KOPT-K1 (cell line): ENCODE measurements around the gene NFATC4.

Experiments used
- H3K27ac ChIP-seq: fragments of 200-600 bp; sonication (generic); 2 replicates; pipeline ENCODE4 v1.5.1; 2016; ENCODE audit warnings: antibody characterized with exemption, mild to moderate bottlenecking, low read depth, low read length; ENCODE audit not compliant: poor library complexity, severe bottlenecking
- H3K36me3 ChIP-seq: fragments of 200-600 bp; sonication (generic); 2 replicates; pipeline ENCODE4 v1.5.1; 2017; ENCODE audit warnings: antibody characterized with exemption, mild to moderate bottlenecking, low read length, moderate library complexity; ENCODE audit not compliant: insufficient read depth
- H3K9me3 ChIP-seq: fragments of 200-600 bp; sonication (generic); 2 replicates; pipeline ENCODE4 v1.5.1; 2017; ENCODE audit warnings: antibody characterized with exemption, low read length, mild to moderate bottlenecking; ENCODE audit not compliant: insufficient read depth, poor library complexity, severe bottlenecking

Gene NFATC4

DNA sequence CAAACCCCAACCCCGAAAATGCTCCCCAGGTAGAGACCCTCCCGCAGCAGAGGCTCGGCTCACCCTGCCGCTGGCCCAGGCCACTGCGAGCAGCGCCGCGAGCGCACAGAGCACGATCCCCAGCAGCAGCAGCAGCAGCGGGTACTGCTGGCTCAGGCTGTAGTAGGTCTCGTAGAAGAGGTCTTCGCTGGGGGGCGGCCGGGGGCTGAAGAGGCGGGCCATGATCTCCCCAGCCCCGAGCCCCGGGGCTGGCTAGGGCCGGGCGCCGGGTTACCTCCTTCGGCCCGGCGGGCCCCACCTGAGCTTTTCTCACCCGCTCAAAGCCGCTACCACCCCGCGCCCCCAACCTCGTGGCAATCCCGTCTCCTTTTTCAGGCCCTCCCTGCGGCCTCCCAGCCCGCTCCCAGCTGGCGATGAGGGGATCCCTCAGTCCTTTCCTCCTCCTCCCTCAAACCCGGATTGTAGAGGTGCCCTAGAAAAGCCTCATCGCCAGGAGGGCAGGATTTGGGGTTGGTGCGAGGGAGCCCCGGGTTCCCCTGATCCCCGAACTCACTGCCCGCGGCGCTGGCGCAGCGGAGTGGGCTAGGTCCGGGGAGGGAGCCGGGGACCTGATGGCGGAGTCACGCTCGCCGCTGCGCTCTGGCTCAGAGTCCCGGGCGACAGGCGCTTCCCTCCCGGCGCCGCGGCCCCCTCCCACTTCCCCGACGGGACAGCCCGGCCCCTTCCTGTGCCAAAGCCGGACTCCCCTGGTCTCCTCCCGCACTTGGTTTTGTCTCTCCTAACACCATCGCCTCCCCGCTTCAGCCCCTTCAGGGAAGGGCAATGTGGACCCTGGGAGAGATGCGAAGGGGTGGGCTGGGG, 33.3 kb upstream of the NFATC4 start, which contains the start of gene ADCY4:
Gene ADCY4 (minus strand): TSS at position 641 of the 861 bp plus-strand sequence. CDS start 419 bp downstream, at position 222.
- H3K27ac ChIP-seq: no peak within 1 kb of the TSS

GRCh38 chr14:24335461-24336171, 32.4 kb upstream of the NFATC4 start:
- Histone ChIP-seq H3K27ac (no peak overlapping the region), H3K9me3 (no peaks in the 10 kb centered on the region), H3K36me3 (no peaks in the 10 kb centered on the region)

More for the DNA sequence above, 33.3 kb upstream of the NFATC4 start, which contains the start of gene ADCY4:
- H3K36me3 ChIP-seq: no peaks in the 10 kb centered on the region
- no peaks in the 10 kb centered on the region for H3K9me3 ChIP-seq

DNA sequence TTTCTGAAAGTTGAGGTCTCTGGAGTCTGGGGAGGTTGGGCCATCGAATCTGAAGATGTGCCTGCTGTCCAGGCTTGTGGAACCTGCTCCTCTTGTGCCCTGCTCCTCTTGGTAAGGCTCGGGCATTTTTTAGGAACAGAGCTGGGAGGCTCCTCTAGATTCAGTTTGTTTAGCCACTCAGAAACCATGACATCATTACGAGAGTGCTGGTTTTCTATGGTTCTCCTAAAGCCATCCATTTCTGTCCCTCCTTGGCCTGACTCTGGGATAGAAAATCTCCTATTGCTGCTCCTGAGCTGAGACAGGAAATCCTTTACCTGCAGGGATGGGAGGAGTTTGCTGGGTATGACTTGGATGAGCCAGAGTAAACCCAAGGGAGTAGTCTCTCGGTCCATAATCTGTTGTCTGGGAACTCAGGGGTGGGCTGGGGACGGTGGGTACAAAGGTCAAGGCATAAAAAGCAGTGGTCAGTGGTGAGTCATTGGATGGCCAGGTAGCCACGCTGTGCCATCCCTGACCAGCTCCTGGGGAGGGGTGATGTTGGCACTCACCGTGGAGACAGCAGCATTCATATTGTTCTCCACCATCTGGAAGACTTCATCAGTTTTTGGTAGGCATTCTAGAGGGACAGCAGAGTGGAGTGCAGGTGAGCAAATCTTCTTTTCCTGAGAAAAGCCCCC, 30.7 kb upstream of the NFATC4 start:
- no peaks in the 10 kb centered on the region for H3K9me3 ChIP-seq
- no peaks in the 10 kb centered on the region for H3K36me3 ChIP-seq
- no peak overlapping the region for H3K27ac ChIP-seq

GRCh38 chr14:24337824-24338175, 30.2 kb upstream of the NFATC4 start:
- no peak overlapping the region for H3K27ac ChIP-seq
- no peaks in the 10 kb centered on the region for H3K9me3 ChIP-seq
- no peaks in the 10 kb centered on the region for H3K36me3 ChIP-seq

DNA sequence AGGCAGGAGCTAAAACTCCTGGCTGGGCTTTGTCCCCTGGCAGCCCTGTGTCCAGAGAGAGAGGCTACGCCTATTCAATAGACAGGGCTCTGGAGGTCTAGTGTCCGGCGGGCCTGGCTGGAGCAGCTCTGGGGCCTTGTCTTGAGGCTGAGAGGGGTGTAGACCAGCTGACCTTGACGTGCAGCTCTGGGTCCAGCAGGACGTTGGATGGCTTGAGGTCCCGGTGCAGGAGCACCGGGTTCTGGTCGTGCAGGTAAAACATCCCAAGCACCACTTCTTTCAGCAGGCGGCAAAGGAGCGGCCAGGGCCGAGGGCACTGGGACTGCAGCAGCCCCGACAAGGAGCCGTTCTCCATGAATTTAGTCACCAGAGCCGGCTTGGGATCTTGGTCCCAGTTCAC, 29.1 kb upstream of the NFATC4 start:
- no peaks in the 10 kb centered on the region for H3K36me3 ChIP-seq
- no peak overlapping the region for H3K27ac ChIP-seq
- H3K9me3 ChIP-seq: no peaks in the 10 kb centered on the region

- H3K36me3 ChIP-seq: no peaks in the 10 kb centered on the region
These were observed 28.5 kb upstream of the NFATC4 start, which contains the start of gene RIPK3 for GRCh38 chr14:24339284-24340151. Gene RIPK3 (minus strand): TSS chr14:24339991. CDS start chr14:24339826, 165 bp downstream.

GRCh38 chr14:24340606-24341005, 27.4 kb upstream of the NFATC4 start:
- no peaks in the 10 kb centered on the region for H3K9me3 ChIP-seq
- no peak overlapping the region for H3K27ac ChIP-seq
- no peaks in the 10 kb centered on the region for H3K36me3 ChIP-seq

More at GRCh38 chr14:24339284-24340151, 28.5 kb upstream of the NFATC4 start, which contains the start of gene RIPK3:
- H3K9me3 ChIP-seq: no peaks in the 10 kb centered on the region
- H3K27ac ChIP-seq: no peak within 1 kb of the TSS

DNA sequence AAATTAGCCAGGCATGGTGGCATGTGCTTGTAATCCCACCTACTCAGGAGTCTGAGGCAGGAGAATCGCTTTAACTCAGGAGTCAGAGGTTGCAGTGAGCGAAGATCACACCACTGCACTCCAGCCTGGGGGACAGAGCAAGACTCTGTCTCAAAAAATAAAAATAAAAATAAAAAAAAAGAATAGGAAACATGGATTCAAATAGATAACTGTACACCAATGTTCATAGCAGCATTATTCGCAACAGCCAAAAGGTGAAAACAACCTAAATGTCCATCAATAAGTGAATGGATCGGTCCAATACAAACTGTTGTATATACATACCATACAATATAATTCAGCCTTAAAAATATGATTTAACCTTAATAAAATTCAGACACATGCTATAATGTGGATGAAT, 25.1 kb upstream of the NFATC4 start:
- H3K36me3 ChIP-seq: no peaks in the 10 kb centered on the region
- no peaks in the 10 kb centered on the region for H3K9me3 ChIP-seq
- no peak overlapping the region for H3K27ac ChIP-seq

GRCh38 chr14:24343795-24344660, 24.0 kb upstream of the NFATC4 start:
- Histone ChIP-seq H3K9me3 (no peaks in the 10 kb centered on the region), H3K36me3 (no peaks in the 10 kb centered on the region), H3K27ac (no peak overlapping the region)

DNA sequence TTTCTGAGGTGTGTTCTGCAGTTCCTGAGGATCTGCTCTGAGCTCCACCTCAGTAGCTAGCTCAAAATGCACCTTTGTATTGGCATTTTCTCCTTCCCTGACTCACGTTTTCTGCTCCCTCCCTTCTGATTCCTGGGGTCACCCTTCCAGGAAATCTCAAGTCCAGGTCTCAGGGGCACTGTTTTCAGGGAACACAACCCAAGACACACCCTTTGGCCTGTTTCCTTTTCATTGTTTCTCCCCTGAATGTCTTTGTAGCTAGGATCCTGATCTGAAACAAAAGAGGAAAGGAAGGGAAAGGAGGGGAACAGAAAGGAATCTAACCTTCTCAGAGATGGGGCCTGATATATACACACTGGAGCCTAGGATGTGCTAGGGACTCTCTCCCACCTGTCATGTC, 20.9 kb upstream of the NFATC4 start:
- H3K9me3 ChIP-seq: no peaks in the 10 kb centered on the region
- H3K27ac ChIP-seq: no peak overlapping the region
- no peaks in the 10 kb centered on the region for H3K36me3 ChIP-seq

GRCh38 chr14:24348186-24348585, 19.8 kb upstream of the NFATC4 start:
- Histone ChIP-seq H3K27ac (no peak overlapping the region), H3K36me3 (no peaks in the 10 kb centered on the region), H3K9me3 (no peaks in the 10 kb centered on the region)

GRCh38 chr14:24349742-24350141, 18.2 kb upstream of the NFATC4 start:
- no peaks in the 10 kb centered on the region for H3K9me3 ChIP-seq
- H3K36me3 ChIP-seq: no peaks in the 10 kb centered on the region
- H3K27ac ChIP-seq: no peak overlapping the region

- H3K27ac ChIP-seq: no peak overlapping the region
- no peaks in the 10 kb centered on the region for H3K9me3 ChIP-seq
- H3K36me3 ChIP-seq: no peaks in the 10 kb centered on the region
These were observed 16.5 kb upstream of the NFATC4 start for GRCh38 chr14:24351517-24351916.
